Measurements from ENCODE around the gene XYLT1. TPM values are rescaled to one million over a fixed set of nuclear protein-coding genes. Genes with fewer than 3 reads are reported as not detected.

The XYLT1 gene
- total and polyA plus RNA-seq, 2 of the 4 experiments (the other 2 are of a cell fraction), result 9.0 to 12.7 TPM

DNA sequence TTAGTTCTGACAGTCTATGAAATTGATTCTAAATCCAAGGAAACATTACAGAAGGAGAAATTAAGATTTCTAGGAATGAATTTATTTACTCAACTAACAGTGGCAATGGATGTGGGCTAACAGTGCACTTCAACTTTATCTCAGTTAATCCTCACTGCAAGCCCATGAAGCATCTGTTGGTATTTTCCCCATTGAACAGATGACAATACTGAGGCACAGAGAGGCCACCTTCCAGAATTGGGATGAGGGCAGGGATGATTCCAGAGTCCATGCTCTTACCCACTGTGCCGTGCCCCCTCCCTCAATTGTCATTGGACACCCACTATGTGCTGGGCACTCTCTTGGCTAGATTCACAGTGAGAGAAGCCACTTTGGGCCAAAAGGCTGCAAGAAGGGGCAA is 89.0 kb downstream of the XYLT1 start:
- H3K56ac ChIP-seq (ENCODE audit: extremely low read depth, insufficient read depth, low read length), result no peak overlapping the region
- no peak overlapping the region for H3K23ac ChIP-seq (ENCODE audit: low read depth, low read length)
- H3K36me3 ChIP-seq (ENCODE audit: control insufficient read depth, insufficient read depth, low read length), result no peaks in the 10 kb centered on the region
- CTCF ChIA-PET, result no interaction called here
- WGBS, 2 experiments (ENCODE audit: extremely low coverage in 2 of 2, insufficient read length in 1 of 2), result no CpG with 5 or more reads among the region's 1 CpG
- in situ Hi-C loops (cut with MboI; ENCODE audit: low sequenced_read_pairs), result no loop called here
- no peak overlapping the region for H3K9ac ChIP-seq (ENCODE audit: low read depth, low read length)
- H3K9me3 ChIP-seq (ENCODE audit: control insufficient read depth, insufficient read depth, low read length), result no peaks in the 10 kb centered on the region
- H2BK15ac ChIP-seq (ENCODE audit: low read depth, low read length), result no peak overlapping the region
- no peak overlapping the region for H3K18ac ChIP-seq (ENCODE audit: low read depth, low read length)
- no peak overlapping the region for H3K4ac ChIP-seq (ENCODE audit: low read depth, low read length)
- peaks cover 46% of the 10 kb centered on the region for H4K20me1 ChIP-seq (ENCODE audit: insufficient read depth, low read length)
- no peak overlapping the region for H4K5ac ChIP-seq (ENCODE audit: low read depth, low read length)
- H2AK9ac ChIP-seq (replicated peaks; ENCODE audit: low read depth, low read length, poor library complexity), result no peak overlapping the region
- ATAC-seq (ENCODE audit: low read depth), result no peak
- no peak for DNase-seq
- no peak overlapping the region for H2AFZ ChIP-seq (replicated peaks; ENCODE audit: low read length, poor library complexity)
- no TSS peak for BruUV-seq (replicated peaks)
- H3K27ac ChIP-seq (ENCODE audit: insufficient read depth, low read length), result no peak overlapping the region
- H3K4me1 ChIP-seq (ENCODE audit: control insufficient read depth, insufficient read depth, low read length), result peaks cover 8% of the 10 kb centered on the region
- no peak overlapping the region for H3K14ac ChIP-seq (replicated peaks; ENCODE audit: low read depth, low read length)
- H2BK20ac ChIP-seq (ENCODE audit: low read depth, low read length), result no peak overlapping the region
- no peak overlapping the region for H2BK120ac ChIP-seq (ENCODE audit: low read depth, low read length)
- POLR2A ChIA-PET (ENCODE audit: unreplicated experiment), result no interaction called here
- TF ChIP-seq USF2 (IDR thresholded peaks at IDR 0.05; ENCODE audit: low read depth, low read length) (no peak), RFX5 (IDR thresholded peaks at IDR 0.05; ENCODE audit: low read depth, low read length) (no peak), SMC3 (IDR thresholded peaks at IDR 0.05; ENCODE audit: low read depth, low read length) (no peak), NFE2L2 (IDR thresholded peaks at IDR 0.05; ENCODE audit: low read depth, low read length) (no peak), MAFK (IDR thresholded peaks at IDR 0.05; ENCODE audit: low read depth, low read length) (no peak), RAD21 (IDR thresholded peaks at IDR 0.05; ENCODE audit: low read length) (no peak), POLR2A (IDR thresholded peaks at IDR 0.05; ENCODE audit: low read depth, low read length) (no peak), MXI1 (IDR thresholded peaks at IDR 0.05; ENCODE audit: borderline replicate concordance, low read depth, low read length) (no peak), FOS (IDR thresholded peaks at IDR 0.05; ENCODE audit: low read depth, low read length) (no peak), CHD1 (IDR thresholded peaks at IDR 0.05; ENCODE audit: low read depth, low read length) (no peak), MAZ (IDR thresholded peaks at IDR 0.05; ENCODE audit: borderline replicate concordance, low read depth, low read length) (no peak)
- H2BK5ac ChIP-seq (ENCODE audit: low read depth, low read length, poor library complexity, severe bottlenecking), result no peak overlapping the region
- H3K4me3 ChIP-seq (ENCODE audit: insufficient read depth, low read depth, low read length), result no peak overlapping the region
- no peak overlapping the region for H4K91ac ChIP-seq (ENCODE audit: insufficient read depth, low read depth, low read length)
- H3K4me2 ChIP-seq (ENCODE audit: low read depth, low read length), result no peak overlapping the region
- intact Hi-C loops (cut with micrococcal nuclease), result no loop called here
- H4K8ac ChIP-seq (ENCODE audit: low read depth in 2 of 2, low read length in 2 of 2), result no peak overlapping the region
- dilution Hi-C loops (cut with HindIII; ENCODE audit: low sequenced_read_pairs, unreplicated experiment), result no loop called here
- H3K27me3 ChIP-seq (ENCODE audit: control insufficient read depth, insufficient read depth, low read length), result no peaks in the 10 kb centered on the region
- H2AK5ac ChIP-seq (ENCODE audit: low read depth, low read length), result no peak overlapping the region
- H3K9me1 ChIP-seq (ENCODE audit: insufficient read depth, low read length), result peaks cover 4% of the 10 kb centered on the region; the same call in 1 of the 2 replicates
- H3K79me1 ChIP-seq (ENCODE audit: low read depth in 1 of 2, low read length in 2 of 2), result peaks cover 10 to 43% of the 10 kb centered on the region in 2 experiments; a peak in 3 of 4 replicates
